Activated CD4-positive, alpha-beta memory T cell treated with anti-CD3 and anti-CD28 coated beads for 36 hours (primary cell): ENCODE measurements around the gene ITIH4. TPM values are rescaled to one million over a fixed set of nuclear protein-coding genes. Genes with fewer than 3 reads are reported as not detected.
A peak's percentile ranks its signal among the peaks of the same experiment; 100 is the strongest.

Source experiments
- CTCF ChIA-PET: fragments of 350-600 bp; sonication (Branson Sonifier 250); formaldehyde crosslinking; loops from one replicate; lab custom pipeline; 2021; ENCODE audit warnings: antibody characterized with exemption, inconsistent platforms; lab: Charles Lee
- POLR2A ChIA-PET: fragments of 350-600 bp; sonication (Branson Sonifier 250); formaldehyde crosslinking; loops from one replicate; lab custom pipeline; 2021; ENCODE audit warnings: antibody characterized with exemption; lab: Charles Lee
- DNase-seq: peaks from one replicate; pipeline ENCODE4 v3.0.0-alpha.2; 2020
- H3K27ac Mint-ChIP-seq: one replicate; pipeline ENCODE4 v1.8.0; 2021; ENCODE audit warnings: mixed read lengths
- H3K27me3 Mint-ChIP-seq: one replicate; pipeline ENCODE4 v1.8.0; 2021; ENCODE audit warnings: mixed read lengths
- H3K36me3 Mint-ChIP-seq: one replicate; pipeline ENCODE4 v1.8.0; 2021; ENCODE audit warnings: mixed read lengths
- H3K4me1 Mint-ChIP-seq: one replicate; pipeline ENCODE4 v1.8.0; 2021; ENCODE audit warnings: low read depth, mixed read lengths
- H3K4me3 Mint-ChIP-seq: one replicate; pipeline ENCODE4 v1.8.0; 2021; ENCODE audit warnings: mild to moderate bottlenecking, mixed read lengths
- H3K9me3 Mint-ChIP-seq: one replicate; pipeline ENCODE4 v1.8.0; 2021; ENCODE audit warnings: mixed read lengths
- intact Hi-C: fragments of 100-400 bp; cut with micrococcal nuclease; formaldehyde crosslinking; loops from one replicate; pipeline ENCODE4 v1.15.1; 2023
- total RNA-seq, 2 experiments: library from RNA; stranded (reverse); gene quantifications; one replicate each; pipeline ENCODE4 v1.2.3, GENCODE V29; 2021

ITIH4 gene
- total RNA-seq, 2 experiments from 2014 or later, result 4.3 to 6.3 TPM

DNA sequence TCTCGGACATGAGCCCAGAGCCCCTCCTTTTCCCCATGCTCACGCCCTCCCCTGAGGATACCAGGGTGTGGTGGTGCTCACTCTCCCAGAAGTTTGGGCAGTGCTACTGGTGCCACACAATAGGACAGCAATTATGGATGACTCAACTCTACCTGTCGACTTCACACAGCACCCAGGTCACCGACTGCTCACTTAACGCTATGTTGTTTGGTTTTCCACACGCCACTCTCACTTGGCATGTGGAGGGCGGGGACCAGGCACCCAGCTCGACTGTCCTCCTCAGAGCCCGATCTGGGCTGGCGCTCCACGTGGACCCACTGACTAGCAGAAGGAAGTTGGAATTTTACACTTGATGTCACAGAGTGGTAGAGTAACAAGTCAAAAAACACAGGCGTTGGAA lies 36.0 kb upstream of the ITIH4 start:
- intact Hi-C loops, result no loop called here
- H3K27ac Mint-ChIP-seq, result no peak overlapping the region
- H3K4me3 Mint-ChIP-seq, result no peak overlapping the region
- CTCF ChIA-PET, result no interaction called here
- POLR2A ChIA-PET, result no interaction called here
- peaks cover 28% of the 10 kb centered on the region for H3K9me3 Mint-ChIP-seq
- H3K4me1 Mint-ChIP-seq, result peaks cover 1% of the 10 kb centered on the region
- no peak for DNase-seq
- peaks cover 20% of the 10 kb centered on the region for H3K36me3 Mint-ChIP-seq
- no peaks in the 10 kb centered on the region for H3K27me3 Mint-ChIP-seq

GRCh38 chr3:52865994-52866393 lies 35.5 kb upstream of the ITIH4 start:
- ChIA-PET CTCF (no interaction called here), POLR2A (no interaction called here)
- intact Hi-C loops, result no loop called here
- Mint-ChIP-seq H3K27ac (no peak overlapping the region), H3K4me3 (no peak overlapping the region), H3K9me3 (peaks cover 28% of the 10 kb centered on the region), H3K27me3 (no peaks in the 10 kb centered on the region), H3K36me3 (peaks cover 20% of the 10 kb centered on the region), H3K4me1 (no peaks in the 10 kb centered on the region)
- DNase-seq, result no peak

- H3K4me1 Mint-ChIP-seq, result no peaks in the 10 kb centered on the region
- H3K27me3 Mint-ChIP-seq, result no peaks in the 10 kb centered on the region
- POLR2A ChIA-PET, result no interaction called here
- no peak overlapping the region for H3K27ac Mint-ChIP-seq
- CTCF ChIA-PET, result interaction anchor here (0.5 kb wide), 1 partner anchor 140 kb away, joined by 3 read pairs; no protein-coding TSS in a partner anchor
- intact Hi-C loops, result no loop called here
- H3K36me3 Mint-ChIP-seq, result peaks cover 12% of the 10 kb centered on the region
- no peak overlapping the region for H3K4me3 Mint-ChIP-seq
- DNase-seq, result no peak
- H3K9me3 Mint-ChIP-seq, result peaks cover 19% of the 10 kb centered on the region
These were observed 29.9 kb upstream of the ITIH4 start for GRCh38 chr3:52860424-52860768.

- intact Hi-C loops, result no loop called here
- Mint-ChIP-seq H3K36me3 (peaks cover 12% of the 10 kb centered on the region), H3K4me1 (no peaks in the 10 kb centered on the region), H3K9me3 (peaks cover 15% of the 10 kb centered on the region), H3K27ac (no peak overlapping the region), H3K4me3 (no peak overlapping the region), H3K27me3 (no peaks in the 10 kb centered on the region)
- CTCF ChIA-PET, result no interaction called here
- POLR2A ChIA-PET, result no interaction called here
- no peak for DNase-seq
These were observed 29.4 kb upstream of the ITIH4 start for GRCh38 chr3:52859686-52860423.

DNA sequence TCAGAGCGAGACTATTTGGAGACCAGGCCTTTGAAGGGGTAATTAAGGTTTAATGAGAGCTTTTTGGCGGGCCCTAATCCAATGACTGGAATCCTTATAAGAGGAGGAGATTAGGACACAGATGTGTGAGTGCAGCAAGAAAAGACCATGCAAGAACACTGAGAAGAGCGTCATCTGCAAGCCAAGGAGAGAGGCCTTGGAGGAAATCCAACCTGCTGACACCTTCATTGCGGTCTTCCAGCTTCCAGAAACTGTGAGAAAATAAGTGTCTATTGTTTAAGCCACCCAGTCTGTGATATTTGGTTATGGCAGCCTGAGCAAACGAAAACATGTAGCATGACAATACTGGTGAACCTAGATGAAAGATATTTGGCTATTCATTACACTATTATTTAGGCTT lies 27.4 kb upstream of the ITIH4 start:
- CTCF ChIA-PET, result no interaction called here
- Mint-ChIP-seq H3K9me3 (no peaks in the 10 kb centered on the region), H3K27ac (no peak overlapping the region), H3K27me3 (no peaks in the 10 kb centered on the region), H3K4me1 (no peaks in the 10 kb centered on the region), H3K36me3 (peaks cover 2% of the 10 kb centered on the region), H3K4me3 (no peak overlapping the region)
- DNase-seq, result no peak
- POLR2A ChIA-PET, result no interaction called here
- intact Hi-C loops, result no loop called here

DNA sequence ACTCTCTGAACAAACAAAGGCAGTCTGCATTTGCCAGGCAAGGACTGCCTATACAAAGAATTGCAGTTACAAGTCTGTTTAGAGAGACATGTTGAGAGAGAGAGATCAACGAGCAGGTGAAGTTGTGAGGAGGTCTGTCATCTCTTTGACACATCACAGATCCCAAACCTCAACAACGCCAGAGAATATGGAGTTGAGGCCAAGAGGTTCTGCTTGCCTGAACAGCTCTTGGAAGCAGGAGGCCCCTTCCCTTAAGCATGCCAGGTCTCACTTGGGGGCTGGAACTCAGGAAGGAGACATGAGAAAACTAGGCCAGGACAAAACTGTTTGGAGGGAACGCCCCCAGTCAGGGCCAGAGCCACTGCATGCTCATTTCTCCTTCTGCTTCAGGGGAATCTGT lies 26.7 kb upstream of the ITIH4 start:
- CTCF ChIA-PET, result interaction anchor here (0.6 to 1.2 kb wide), 2 partner anchors 190 to 214 kb away, joined by 3 read pairs; no protein-coding TSS in a partner anchor
- intact Hi-C loops, result no loop called here

DNA sequence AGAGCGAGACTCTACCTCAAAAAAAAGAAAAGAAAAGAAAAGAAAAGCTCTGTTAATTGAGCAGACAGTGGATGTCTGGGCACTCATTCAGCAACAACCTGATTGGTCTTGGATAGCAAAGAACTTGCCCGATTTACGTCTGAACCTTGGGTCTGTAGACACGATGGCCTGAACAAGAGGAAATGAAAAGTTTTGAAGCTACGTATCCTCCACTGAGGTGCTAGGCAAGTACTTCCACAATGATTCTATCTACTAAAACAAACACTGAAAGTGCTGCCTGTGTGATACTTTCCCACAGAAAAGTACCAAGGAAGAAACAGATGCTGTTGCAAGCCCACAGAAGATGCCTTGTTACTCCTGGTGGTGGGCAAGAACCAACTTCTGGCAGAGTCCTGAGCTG lies 26.2 kb upstream of the ITIH4 start:
- no peaks in the 10 kb centered on the region for H3K27me3 Mint-ChIP-seq
- no peak for DNase-seq
- no peaks in the 10 kb centered on the region for H3K36me3 Mint-ChIP-seq
- POLR2A ChIA-PET, result no interaction called here
- no peak overlapping the region for H3K4me3 Mint-ChIP-seq
- CTCF ChIA-PET, result interaction anchor here (0.6 to 1.2 kb wide), 2 partner anchors 190 to 214 kb away, joined by 3 read pairs; no protein-coding TSS in a partner anchor
- H3K4me1 Mint-ChIP-seq, result no peaks in the 10 kb centered on the region
- no peak overlapping the region for H3K27ac Mint-ChIP-seq
- intact Hi-C loops, result no loop called here
- H3K9me3 Mint-ChIP-seq, result no peaks in the 10 kb centered on the region

More for the DNA sequence above, 26.7 kb upstream of the ITIH4 start:
- H3K4me3 Mint-ChIP-seq, result no peak overlapping the region
- POLR2A ChIA-PET, result no interaction called here
- no peaks in the 10 kb centered on the region for H3K27me3 Mint-ChIP-seq
- H3K27ac Mint-ChIP-seq, result no peak overlapping the region
- no peak for DNase-seq
- H3K9me3 Mint-ChIP-seq, result no peaks in the 10 kb centered on the region
- no peaks in the 10 kb centered on the region for H3K36me3 Mint-ChIP-seq
- H3K4me1 Mint-ChIP-seq, result no peaks in the 10 kb centered on the region

GRCh38 chr3:52854013-52854412 lies 23.5 kb upstream of the ITIH4 start:
- H3K4me3 Mint-ChIP-seq, result no peak overlapping the region
- POLR2A ChIA-PET, result no interaction called here
- no peak for DNase-seq
- CTCF ChIA-PET, result interaction anchor here (1.8 kb wide), 1 partner anchor 218 kb away, joined by 9 read pairs; no protein-coding TSS in a partner anchor
- no peak overlapping the region for H3K27ac Mint-ChIP-seq
- no peaks in the 10 kb centered on the region for H3K36me3 Mint-ChIP-seq
- no peaks in the 10 kb centered on the region for H3K9me3 Mint-ChIP-seq
- no peaks in the 10 kb centered on the region for H3K4me1 Mint-ChIP-seq
- intact Hi-C loops, result no loop called here
- no peaks in the 10 kb centered on the region for H3K27me3 Mint-ChIP-seq

- no peak for DNase-seq
- ChIA-PET POLR2A (no interaction called here), CTCF (interaction anchor here (1.3 to 1.8 kb wide), 2 partner anchors 219 to 221 kb away, joined by 3 to 9 read pairs; no protein-coding TSS in a partner anchor)
- H3K27me3 Mint-ChIP-seq, result no peaks in the 10 kb centered on the region
- H3K9me3 Mint-ChIP-seq, result no peaks in the 10 kb centered on the region
- no peaks in the 10 kb centered on the region for H3K4me1 Mint-ChIP-seq
- no peak overlapping the region for H3K27ac Mint-ChIP-seq
- no peaks in the 10 kb centered on the region for H3K36me3 Mint-ChIP-seq
- H3K4me3 Mint-ChIP-seq, result no peak overlapping the region
- intact Hi-C loops, result no loop called here
These were observed 21.9 kb upstream of the ITIH4 start for GRCh38 chr3:52852419-52852818.

GRCh38 chr3:52851348-52851747 lies 20.9 kb upstream of the ITIH4 start:
- Mint-ChIP-seq H3K4me3 (no peak overlapping the region), H3K27me3 (no peaks in the 10 kb centered on the region), H3K9me3 (no peaks in the 10 kb centered on the region), H3K4me1 (no peaks in the 10 kb centered on the region), H3K36me3 (no peaks in the 10 kb centered on the region), H3K27ac (no peak overlapping the region)
- peak; percentile 51 for DNase-seq
- ChIA-PET CTCF (interaction anchor here (0.6 to 1.4 kb wide), 15 partner anchors 32 to 344 kb away, joined by 3 to 8 read pairs (median 3); no protein-coding TSS in a partner anchor), POLR2A (no interaction called here)
- intact Hi-C loops, result loop anchor here (1.0 to 2.0 kb wide), 3 partner anchors 43 to 221 kb away; no protein-coding TSS in a partner anchor

DNA sequence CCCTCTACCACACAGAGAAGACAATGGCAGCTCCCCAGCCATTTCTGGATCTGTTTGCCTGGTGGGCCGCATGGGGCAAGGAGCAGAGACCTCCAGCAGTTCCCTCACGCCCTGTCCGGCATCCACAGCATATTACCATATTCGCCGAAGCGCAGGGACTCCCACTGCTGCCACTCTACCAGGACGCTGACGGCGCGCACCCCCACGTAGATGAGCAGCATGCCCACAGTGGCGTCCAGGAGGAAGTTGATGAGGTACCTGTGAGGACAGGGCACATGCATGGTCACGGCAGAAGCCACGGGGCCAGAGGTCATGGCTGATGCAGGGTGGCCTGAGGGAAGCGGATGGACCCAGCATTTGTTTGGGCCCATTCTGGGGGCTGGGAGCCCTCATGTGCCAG lies 19.2 kb upstream of the ITIH4 start:
- Mint-ChIP-seq H3K27me3 (no peaks in the 10 kb centered on the region), H3K4me1 (no peaks in the 10 kb centered on the region), H3K9me3 (no peaks in the 10 kb centered on the region), H3K4me3 (no peak overlapping the region), H3K27ac (no peak overlapping the region), H3K36me3 (no peaks in the 10 kb centered on the region)
- CTCF ChIA-PET, result interaction anchor here (1.0 to 1.4 kb wide), 2 partner anchors 62 to 83 kb away, joined by 4 to 5 read pairs; no protein-coding TSS in a partner anchor
- DNase-seq, result no peak
- intact Hi-C loops, result loop anchor here (2.0 kb wide), 1 partner anchor 45 kb away; no protein-coding TSS in a partner anchor
- POLR2A ChIA-PET, result no interaction called here

GRCh38 chr3:52848617-52849016 lies 18.1 kb upstream of the ITIH4 start:
- no peaks in the 10 kb centered on the region for H3K36me3 Mint-ChIP-seq
- H3K27ac Mint-ChIP-seq, result no peak overlapping the region
- no peak for DNase-seq
- POLR2A ChIA-PET, result no interaction called here
- H3K4me1 Mint-ChIP-seq, result no peaks in the 10 kb centered on the region
- no peaks in the 10 kb centered on the region for H3K27me3 Mint-ChIP-seq
- no peak overlapping the region for H3K4me3 Mint-ChIP-seq
- H3K9me3 Mint-ChIP-seq, result no peaks in the 10 kb centered on the region
- CTCF ChIA-PET, result interaction anchor here (0.6 to 1.0 kb wide), 2 partner anchors 19 to 63 kb away, joined by 3 to 5 read pairs; no protein-coding TSS in a partner anchor
- intact Hi-C loops, result no loop called here
